Hindlimb muscle (tissue), 1 donor: ENCODE results near the gene MAML2. TPM values are rescaled to one million over a fixed set of nuclear protein-coding genes. Genes with fewer than 3 reads are reported as not detected.

Experiments
- DNase-seq: peaks from one replicate; pipeline ENCODE4 v3.0.0-alpha.2; 2013
- polyA plus RNA-seq: library from polyadenylated mRNA; unstranded; fragments of 120-200 nt; gene quantifications from one replicate; pipeline ENCODE4 v1.2.1, GENCODE V29; 2013; ENCODE audit not compliant: insufficient read length

The MAML2 gene
- polyA plus RNA-seq, 1 donor, result 5.7 TPM

GRCh38 chr11:96097844-96098421 lies 245.1 kb downstream of the MAML2 start:
- no peak for DNase-seq

GRCh38 chr11:96096360-96096759 lies 246.6 kb downstream of the MAML2 start:
- no peak for DNase-seq

GRCh38 chr11:96095884-96096303 lies 247.1 kb downstream of the MAML2 start:
- no peak for DNase-seq

GRCh38 chr11:96094156-96094555 lies 248.8 kb downstream of the MAML2 start:
- no peak for DNase-seq

GRCh38 chr11:96092511-96092910 lies 250.5 kb downstream of the MAML2 start:
- DNase-seq, result no peak

GRCh38 chr11:96091476-96091875 lies 251.5 kb downstream of the MAML2 start:
- no peak for DNase-seq

GRCh38 chr11:96090711-96091110 lies 252.3 kb downstream of the MAML2 start:
- DNase-seq, result no peak

- no peak for DNase-seq
Observed at GRCh38 chr11:96088914-96089313, 254.1 kb downstream of the MAML2 start.

GRCh38 chr11:96086111-96086510 lies 256.9 kb downstream of the MAML2 start:
- DNase-seq, result no peak

- DNase-seq, result no peak
Observed at GRCh38 chr11:96085319-96085930, 257.6 kb downstream of the MAML2 start.

- DNase-seq, result no peak
Observed at GRCh38 chr11:96084610-96085318, 258.2 kb downstream of the MAML2 start.

GRCh38 chr11:96082936-96083335 lies 260.1 kb downstream of the MAML2 start:
- DNase-seq, result no peak

GRCh38 chr11:96082002-96082899 lies 260.7 kb downstream of the MAML2 start:
- no peak for DNase-seq

- no peak for DNase-seq
Observed at GRCh38 chr11:96081561-96081960, 261.4 kb downstream of the MAML2 start.

GRCh38 chr11:96079691-96080090 lies 263.3 kb downstream of the MAML2 start:
- no peak for DNase-seq

GRCh38 chr11:96075532-96075959 lies 267.4 kb downstream of the MAML2 start:
- no peak for DNase-seq

- DNase-seq, result no peak
Observed at GRCh38 chr11:96074551-96075310, 268.3 kb downstream of the MAML2 start.

- DNase-seq, result no peak
Observed at GRCh38 chr11:96073536-96073935, 269.5 kb downstream of the MAML2 start.

- no peak for DNase-seq
Observed at GRCh38 chr11:96072592-96072991, 270.4 kb downstream of the MAML2 start.

- no peak for DNase-seq
Observed at GRCh38 chr11:96070453-96070852, 272.5 kb downstream of the MAML2 start.

- DNase-seq, result no peak
Observed at GRCh38 chr11:96067160-96067559, 275.8 kb downstream of the MAML2 start.

GRCh38 chr11:96065379-96065778 lies 277.6 kb downstream of the MAML2 start:
- DNase-seq, result no peak
